Hepatocyte (in vitro differentiated cells): ENCODE results near the gene MEX3B. TPM values are rescaled to one million over a fixed set of nuclear protein-coding genes. Genes with fewer than 3 reads are reported as not detected.

ENCODE experiments used
- DNase-seq: peaks from one replicate; pipeline ENCODE4 v3.0.0-alpha.2; 2016; ENCODE audit warnings: low spot score
- H2AFZ ChIP-seq: fragments of 200-600 bp; sonication (generic); 2 replicates; pipeline ENCODE4 v1.6.0; 2016; ENCODE audit warnings: antibody characterized with exemption, mild to moderate bottlenecking
- H3K27ac ChIP-seq: fragments of 200-600 bp; sonication (generic); 2 replicates; pipeline ENCODE4 v1.5.1; 2016; ENCODE audit warnings: mild to moderate bottlenecking
- H3K27me3 ChIP-seq: fragments of 200-600 bp; sonication (generic); 2 replicates; pipeline ENCODE4 v1.6.1; 2016
- H3K36me3 ChIP-seq: fragments of 200-600 bp; sonication (generic); replicated peaks from 2 replicates; pipeline ENCODE4 v1.5.1; 2016; ENCODE audit warnings: low read depth; ENCODE audit not compliant: insufficient read depth
- H3K4me1 ChIP-seq: fragments of 200-600 bp; sonication (generic); 2 replicates; pipeline ENCODE4 v1.5.1; 2016; ENCODE audit warnings: mild to moderate bottlenecking, moderate library complexity; ENCODE audit not compliant: insufficient read depth
- H3K4me2 ChIP-seq: fragments of 200-600 bp; sonication (generic); 2 replicates; pipeline ENCODE4 v1.6.0; 2016
- H3K4me3 ChIP-seq: fragments of 200-600 bp; sonication (generic); 2 replicates; pipeline ENCODE4 v1.5.1; 2016; ENCODE audit warnings: mild to moderate bottlenecking
- H3K79me2 ChIP-seq: fragments of 200-600 bp; sonication (generic); 2 replicates; pipeline ENCODE4 v1.6.0; 2017; ENCODE audit warnings: mild to moderate bottlenecking
- H3K9me2 ChIP-seq: fragments of 200-600 bp; sonication (generic); replicated peaks from 2 replicates; pipeline ENCODE4 v1.6.0; 2017; ENCODE audit warnings: mild to moderate bottlenecking; ENCODE audit not compliant: insufficient read depth
- H3K9me3 ChIP-seq: fragments of 200-600 bp; sonication (generic); 2 replicates; pipeline ENCODE4 v1.5.1; 2016; ENCODE audit warnings: low read depth, mild to moderate bottlenecking
- H4K20me1 ChIP-seq: fragments of 200-600 bp; sonication (generic); 2 replicates; pipeline ENCODE4 v1.6.0; 2016; ENCODE audit warnings: mild to moderate bottlenecking; ENCODE audit not compliant: insufficient read depth, poor library complexity, severe bottlenecking
- CTCF ChIP-seq: fragments of 200-600 bp; sonication (generic); IDR thresholded peaks from 2 replicates; pipeline ENCODE4 v1.5.1; 2016; ENCODE audit warnings: antibody characterized with exemption, mild to moderate bottlenecking; ENCODE audit not compliant: poor library complexity
- EZH2 ChIP-seq: fragments of 200-600 bp; sonication (generic); IDR thresholded peaks from 2 replicates; pipeline ENCODE4 v1.6.1; 2016; ENCODE audit warnings: antibody characterized with exemption, mild to moderate bottlenecking, borderline replicate concordance
- EZH2phosphoT487 ChIP-seq: fragments of 200-600 bp; sonication (generic); IDR thresholded peaks from one replicate; pipeline ENCODE4 v1.6.1; 2018; ENCODE audit warnings: antibody characterized with exemption, mild to moderate bottlenecking, low read depth, moderate library complexity; ENCODE audit not compliant: unreplicated experiment, severe bottlenecking
- WGBS: methylation state at CpG from one replicate; pipeline ENCODE4 v1.1.6; 2016; ENCODE audit warnings: low lambda C conversion rate; ENCODE audit errors: missing lambda C conversion rate; 5-methylcytosine and 5-hydroxymethylcytosine counted together
- polyA plus RNA-seq: library from polyadenylated mRNA; unstranded; fragments of >200 nt; fragmentation: Nextera tagmentation; extraction: Ambion mirVana; gene quantifications from 2 replicates; pipeline ENCODE4 v1.2.1, GENCODE V29; 2016
- total RNA-seq: library from RNA; depleted of rRNA; stranded (reverse); fragments of >200 nt; gene quantifications from 2 replicates; pipeline ENCODE4 v1.2.3, GENCODE V29; 2014

MEX3B gene
- total and polyA plus RNA-seq, 2 experiments from 2014 or later = 4.8 to 10.0 TPM

GRCh38 chr15:82043130-82043673 lies 2.6 kb downstream of the MEX3B start:
- H4K20me1 ChIP-seq = peaks cover 31% of the 10 kb centered on the region
- no peaks in the 10 kb centered on the region for H3K9me3 ChIP-seq
- peaks cover 14% of the 10 kb centered on the region for H3K27me3 ChIP-seq
- no peak overlapping the region for H2AFZ ChIP-seq
- DNase-seq = no peak
- H3K4me1 ChIP-seq = peaks cover 12% of the 10 kb centered on the region
- H3K79me2 ChIP-seq = peaks cover 27% of the 10 kb centered on the region
- H3K4me2 ChIP-seq = peak overlapping the region; percentile 86
- H3K36me3 ChIP-seq = no peaks in the 10 kb centered on the region
- peak overlapping the region; percentile 95 for H3K27ac ChIP-seq
- WGBS = 62% methylated on average over 46 of the region's 47 CpGs
- TF ChIP-seq CTCF = no peak
- no peak for TF ChIP-seq EZH2phosphoT487
- no peak for TF ChIP-seq EZH2
- H3K4me3 ChIP-seq = peak overlapping the region; percentile 80
- H3K9me2 ChIP-seq = no peaks in the 10 kb centered on the region

- Histone ChIP-seq H3K36me3 (no peaks in the 10 kb centered on the region), H3K4me3 (no peak overlapping the region), H3K4me1 (peaks cover 12% of the 10 kb centered on the region), H3K9me2 (no peaks in the 10 kb centered on the region), H3K27ac (no peak overlapping the region), H3K27me3 (peaks cover 10% of the 10 kb centered on the region), H2AFZ (no peak overlapping the region), H3K4me2 (peak overlapping the region; percentile 17), H3K9me3 (no peaks in the 10 kb centered on the region), H4K20me1 (peaks cover 31% of the 10 kb centered on the region), H3K79me2 (peaks cover 27% of the 10 kb centered on the region)
- DNase-seq = peak; percentile 15
- 27% methylated on average over 4 of the region's 4 CpGs for WGBS
- no peak for TF ChIP-seq EZH2
- no peak for TF ChIP-seq EZH2phosphoT487
- TF ChIP-seq CTCF = no peak
These were observed 5.0 kb downstream of the MEX3B start for GRCh38 chr15:82040862-82041261.

GRCh38 chr15:82040390-82040789 lies 5.4 kb downstream of the MEX3B start:
- Histone ChIP-seq H3K27me3 (peaks cover 10% of the 10 kb centered on the region), H3K9me2 (no peaks in the 10 kb centered on the region), H3K9me3 (no peaks in the 10 kb centered on the region), H3K4me1 (peaks cover 12% of the 10 kb centered on the region), H3K4me2 (peak overlapping the region; percentile 17), H2AFZ (no peak overlapping the region), H3K36me3 (no peaks in the 10 kb centered on the region), H3K79me2 (peaks cover 27% of the 10 kb centered on the region), H4K20me1 (peaks cover 31% of the 10 kb centered on the region), H3K4me3 (no peak overlapping the region), H3K27ac (no peak overlapping the region)
- TF ChIP-seq EZH2 (no peak), EZH2phosphoT487 (no peak), CTCF (no peak)
- WGBS = 43% methylated on average over 2 of the region's 2 CpGs
- DNase-seq = no peak
